IMR-90 (cell line): ENCODE results near the gene MOSPD3. TPM values are rescaled to one million over a fixed set of nuclear protein-coding genes. Genes with fewer than 3 reads are reported as not detected.

Experiments
- ATAC-seq: fragments of 200-7000 bp; cut with Tn5 transposase; 2 replicates; pipeline ENCODE4 v1.9.1; 2020; ENCODE audit warnings: low read depth, mild to moderate bottlenecking, moderate library complexity
- BruUV-seq: library from RNA; stranded (reverse); fragments of 400-500 nt; replicated peaks from 2 replicates; lab custom pipeline; 2021; lab: Mats Ljungman, UMichigan
- CTCF ChIA-PET: fragments of 300-600 bp; formaldehyde crosslinking; extraction: SDS; loops from one replicate; lab custom pipeline; 2021; ENCODE audit warnings: antibody characterized with exemption; lab: Yijun Ruan, JAX
- POLR2A ChIA-PET: fragments of 300-600 bp; sonication (Branson Sonifier 250); formaldehyde crosslinking; loops from one replicate; lab custom pipeline; 2022; ENCODE audit warnings: antibody characterized with exemption; ENCODE audit not compliant: unreplicated experiment; lab: Charles Lee
- DNase-seq: peaks from one replicate; pipeline ENCODE4 v3.0.0; 2013
- H2AFZ ChIP-seq: replicated peaks from 2 replicates; pipeline ENCODE3; 2013; ENCODE audit warnings: low read length, mild to moderate bottlenecking; ENCODE audit not compliant: poor library complexity
- H2AK5ac ChIP-seq: 2 replicates; pipeline ENCODE4 v1.6.1; 2013; ENCODE audit warnings: low read depth, low read length, inconsistent platforms
- H2AK9ac ChIP-seq: replicated peaks from 2 replicates; pipeline ENCODE3; 2013; ENCODE audit warnings: mild to moderate bottlenecking, low read depth, low read length, moderate library complexity; ENCODE audit not compliant: poor library complexity
- H2BK120ac ChIP-seq: 2 replicates; pipeline ENCODE4 v1.6.1; 2013; ENCODE audit warnings: low read depth, low read length, inconsistent platforms
- H2BK15ac ChIP-seq: 3 replicates; pipeline ENCODE4 v1.6.1; 2013; ENCODE audit warnings: low read depth, low read length, inconsistent platforms
- H2BK20ac ChIP-seq: 2 replicates; pipeline ENCODE4 v1.6.1; 2013; ENCODE audit warnings: low read depth, mild to moderate bottlenecking, inconsistent platforms, low read length, moderate library complexity
- H2BK5ac ChIP-seq: 2 replicates; pipeline ENCODE4 v1.6.1; 2013; ENCODE audit warnings: mild to moderate bottlenecking, low read depth, low read length, inconsistent platforms; ENCODE audit not compliant: poor library complexity, severe bottlenecking
- H3K14ac ChIP-seq: replicated peaks from 2 replicates; pipeline ENCODE4 v1.6.1; 2013; ENCODE audit warnings: low read depth, low read length, inconsistent platforms
- H3K18ac ChIP-seq: 2 replicates; pipeline ENCODE4 v1.6.1; 2013; ENCODE audit warnings: low read depth, low read length, control low read depth
- H3K23ac ChIP-seq: 2 replicates; pipeline ENCODE4 v1.6.1; 2013; ENCODE audit warnings: low read depth, low read length, inconsistent platforms
- H3K27ac ChIP-seq: 2 replicates; pipeline ENCODE4 v1.5.1; 2013; ENCODE audit warnings: mild to moderate bottlenecking, control low read depth, low read length; ENCODE audit not compliant: insufficient read depth
- H3K27me3 ChIP-seq: 2 replicates; pipeline ENCODE4 v1.6.1; 2013; ENCODE audit warnings: low read length; ENCODE audit not compliant: control insufficient read depth, insufficient read depth
- H3K36me3 ChIP-seq: 2 replicates; pipeline ENCODE4 v1.6.1; 2013; ENCODE audit warnings: low read length, mixed read lengths; ENCODE audit not compliant: control insufficient read depth, insufficient read depth
- H3K4ac ChIP-seq: 2 replicates; pipeline ENCODE4 v1.6.1; 2013; ENCODE audit warnings: low read depth, low read length, inconsistent platforms
- H3K4me1 ChIP-seq: 2 replicates; pipeline ENCODE4 v1.6.1; 2013; ENCODE audit warnings: low read length, mixed read lengths; ENCODE audit not compliant: control insufficient read depth, insufficient read depth
- H3K4me2 ChIP-seq: 2 replicates; pipeline ENCODE4 v1.6.1; 2013; ENCODE audit warnings: low read depth, mild to moderate bottlenecking, control low read depth, low read length, moderate library complexity
- H3K4me3 ChIP-seq: 2 replicates; pipeline ENCODE4 v1.5.1; 2013; ENCODE audit warnings: low read depth, mild to moderate bottlenecking, control low read depth, low read length, moderate library complexity; ENCODE audit not compliant: insufficient read depth
- H3K56ac ChIP-seq: 2 replicates; pipeline ENCODE4 v1.6.1; 2013; ENCODE audit warnings: low read length, inconsistent platforms; ENCODE audit not compliant: insufficient read depth; ENCODE audit errors: extremely low read depth
- H3K79me1 ChIP-seq, 2 experiments: 2 replicates each; pipeline ENCODE4 v1.6.1; 2013; ENCODE audit warnings: low read length in 2 of 2, inconsistent platforms in 1 of 2, low read depth in 1 of 2
- H3K9ac ChIP-seq: 2 replicates; pipeline ENCODE4 v1.6.1; 2013; ENCODE audit warnings: low read depth, low read length, control low read depth
- H3K9me1 ChIP-seq: 2 replicates; pipeline ENCODE4 v1.6.1; 2013; ENCODE audit warnings: low read length, inconsistent platforms; ENCODE audit not compliant: insufficient read depth
- H3K9me3 ChIP-seq: 2 replicates; pipeline ENCODE4 v1.6.1; 2013; ENCODE audit warnings: low read length; ENCODE audit not compliant: control insufficient read depth, insufficient read depth
- H4K20me1 ChIP-seq: 2 replicates; pipeline ENCODE4 v1.6.1; 2013; ENCODE audit warnings: low read length, inconsistent platforms; ENCODE audit not compliant: insufficient read depth
- H4K5ac ChIP-seq: 2 replicates; pipeline ENCODE4 v1.6.1; 2013; ENCODE audit warnings: mild to moderate bottlenecking, low read depth, low read length, control low read depth
- H4K8ac ChIP-seq, 2 experiments: 2 replicates each; pipeline ENCODE4 v1.6.1; 2013; ENCODE audit warnings: low read depth in 2 of 2, low read length in 2 of 2, control low read depth in 1 of 2, inconsistent platforms in 1 of 2
- H4K91ac ChIP-seq: 2 replicates; pipeline ENCODE4 v1.6.1; 2013; ENCODE audit warnings: low read depth, low read length, inconsistent platforms; ENCODE audit not compliant: insufficient read depth
- CHD1 ChIP-seq: IDR thresholded peaks from 2 replicates; pipeline ENCODE4 v1.6.1; 2012; ENCODE audit warnings: low read depth, low read length, improper control_type of control experiment
- MAZ ChIP-seq: IDR thresholded peaks from 2 replicates; pipeline ENCODE4 v1.6.1; 2012; ENCODE audit warnings: low read depth, mild to moderate bottlenecking, low read length, improper control_type of control experiment, moderate library complexity, borderline replicate concordance
- NFE2L2 ChIP-seq: fragments of 150-350 bp; IDR thresholded peaks from 2 replicates; pipeline ENCODE4 v1.6.1; 2016; ENCODE audit warnings: low read depth, mild to moderate bottlenecking, low read length
- POLR2A ChIP-seq: IDR thresholded peaks from 2 replicates; pipeline ENCODE4 v1.6.1; 2012; ENCODE audit warnings: mild to moderate bottlenecking, low read depth, low read length
- RAD21 ChIP-seq: IDR thresholded peaks from 2 replicates; pipeline ENCODE4 v1.6.1; 2012; ENCODE audit warnings: low read length, improper control_type of control experiment
- RCOR1 ChIP-seq: IDR thresholded peaks from 2 replicates; pipeline ENCODE4 v1.6.1; 2012; ENCODE audit warnings: mild to moderate bottlenecking, low read length, improper control_type of control experiment; ENCODE audit not compliant: insufficient replicate concordance
- RFX5 ChIP-seq: IDR thresholded peaks from 2 replicates; pipeline ENCODE4 v1.8.0; 2012; ENCODE audit warnings: low read depth, mild to moderate bottlenecking, low read length, moderate library complexity
- SMC3 ChIP-seq: fragments of 150-350 bp; IDR thresholded peaks from 2 replicates; pipeline ENCODE4 v1.6.1; 2016; ENCODE audit warnings: low read depth, mild to moderate bottlenecking, antibody characterized with exemption, low read length, moderate library complexity
- WGBS, 2 experiments: methylation state at CpG; one replicate each; pipeline versions ENCODE4 v1.1.5 to v1.1.7; 2013; ENCODE audit warnings: missing lambda C conversion rate in 2 of 2; ENCODE audit not compliant: insufficient read length in 1 of 2; ENCODE audit errors: extremely low coverage in 2 of 2; 5-methylcytosine and 5-hydroxymethylcytosine counted together
- dilution Hi-C: fragments of 300-500 bp; cut with HindIII; formaldehyde crosslinking; loops from one replicate; pipeline ENCODE4 v1.14.3; 2018; ENCODE audit warnings: low sequenced_read_pairs; ENCODE audit not compliant: unreplicated experiment
- in situ Hi-C: fragments of 300-500 bp; cut with MboI; formaldehyde crosslinking; loops from 3 replicates; pipeline ENCODE4 v1.14.3; 2019; ENCODE audit warnings: low sequenced_read_pairs, inconsistent platforms, mixed read lengths
- intact Hi-C: fragments of 100-400 bp; cut with micrococcal nuclease; formaldehyde crosslinking; loops from 2 replicates; pipeline ENCODE4 v1.10.0; 2022
- polyA plus RNA-seq, 3 experiments: library from polyadenylated mRNA; depleted of rRNA; stranded (reverse); fragments of >200 nt; gene quantifications; 2 replicates each; pipeline ENCODE4 v1.2.3, GENCODE V29; 2012; ENCODE audit warnings: low replicate concordance in 1 of 3
- total RNA-seq: library from RNA; depleted of rRNA; stranded (reverse); fragments of >200 nt; gene quantifications from 2 replicates; pipeline ENCODE4 v1.2.3, GENCODE V29; 2012
- TF ChIP-seq, protein P1 (sequence below): fragments of 150-350 bp; IDR thresholded peaks from 2 replicates; pipeline ENCODE4 v1.6.1; 2017; ENCODE audit warnings: mild to moderate bottlenecking, antibody characterized with exemption, low read length, low read depth
- TF ChIP-seq, protein P2 (sequence below): conservative IDR thresholded peaks from 2 replicates; pipeline ENCODE4 v1.5.1; 2012; ENCODE audit warnings: mild to moderate bottlenecking, low read depth, low read length, improper control_type of control experiment

MOSPD3 gene
- total and polyA plus RNA-seq, 2 of the 4 experiments (the other 2 are of a cell fraction) = 2.3 to 30.0 TPM

DNA sequence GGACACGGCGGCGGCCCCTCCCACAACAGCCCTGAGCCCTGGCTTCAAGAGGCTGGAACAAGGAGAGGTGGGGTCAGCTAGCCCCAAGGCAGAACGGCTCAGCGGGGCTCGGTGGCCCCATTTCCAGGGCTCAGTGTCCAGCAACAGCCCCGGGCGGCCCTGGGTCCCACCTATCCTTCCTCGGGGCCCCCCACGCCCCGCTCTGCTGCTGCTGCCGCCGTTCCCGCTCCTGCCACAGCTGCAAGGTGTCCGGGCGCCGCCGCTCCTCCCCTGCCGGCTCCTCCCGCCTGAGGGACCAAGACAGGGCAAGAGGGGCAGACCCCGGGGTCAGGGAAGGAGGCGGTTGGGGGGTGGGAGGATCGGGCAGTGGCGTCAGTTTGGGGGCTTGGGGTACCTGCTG lies 35.2 kb upstream of the MOSPD3 start:
- no peak overlapping the region for H3K9ac ChIP-seq
- no peak for DNase-seq
- no peak overlapping the region for H2BK5ac ChIP-seq
- peaks cover 5% of the 10 kb centered on the region for H3K9me1 ChIP-seq
- H3K14ac ChIP-seq = no peak overlapping the region
- no peak overlapping the region for H2AK9ac ChIP-seq
- no peaks in the 10 kb centered on the region for H3K9me3 ChIP-seq
- H3K4ac ChIP-seq = no peak overlapping the region
- peaks cover 72% of the 10 kb centered on the region for H3K36me3 ChIP-seq
- no peaks in the 10 kb centered on the region for H3K4me1 ChIP-seq
- no peaks in the 10 kb centered on the region for H3K27me3 ChIP-seq
- no peak overlapping the region for H4K5ac ChIP-seq
- intact Hi-C loops = no loop called here
- no peak overlapping the region for H3K4me2 ChIP-seq
- H4K8ac ChIP-seq = no peak overlapping the region
- no peak overlapping the region for H3K23ac ChIP-seq
- no peak overlapping the region for H2AK5ac ChIP-seq
- no peak overlapping the region for H2BK120ac ChIP-seq
- no peak overlapping the region for H4K91ac ChIP-seq
- ATAC-seq = no peak
- no peak overlapping the region for H3K56ac ChIP-seq
- peaks cover 13% of the 10 kb centered on the region; the same call in 1 of the 2 replicates for H4K20me1 ChIP-seq
- POLR2A ChIA-PET = no interaction called here
- no peak overlapping the region for H3K4me3 ChIP-seq
- H2BK15ac ChIP-seq = no peak overlapping the region
- H3K18ac ChIP-seq = no peak overlapping the region
- peaks cover 11 to 35% of the 10 kb centered on the region in 2 experiments for H3K79me1 ChIP-seq
- H2BK20ac ChIP-seq = no peak overlapping the region
- dilution Hi-C loops = no loop called here
- no peak overlapping the region for H3K27ac ChIP-seq
- no peak for TF ChIP-seq MAZ
- TF ChIP-seq RCOR1 = no peak
- no peak for TF ChIP-seq POLR2A
- no peak for TF ChIP-seq NFE2L2
- TF ChIP-seq SMC3 = no peak
- TF ChIP-seq, protein P1, sequence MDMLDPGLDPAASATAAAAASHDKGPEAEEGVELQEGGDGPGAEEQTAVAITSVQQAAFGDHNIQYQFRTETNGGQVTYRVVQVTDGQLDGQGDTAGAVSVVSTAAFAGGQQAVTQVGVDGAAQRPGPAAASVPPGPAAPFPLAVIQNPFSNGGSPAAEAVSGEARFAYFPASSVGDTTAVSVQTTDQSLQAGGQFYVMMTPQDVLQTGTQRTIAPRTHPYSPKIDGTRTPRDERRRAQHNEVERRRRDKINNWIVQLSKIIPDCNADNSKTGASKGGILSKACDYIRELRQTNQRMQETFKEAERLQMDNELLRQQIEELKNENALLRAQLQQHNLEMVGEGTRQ = no peak
- TF ChIP-seq CHD1 = no peak
- TF ChIP-seq, protein P2, sequence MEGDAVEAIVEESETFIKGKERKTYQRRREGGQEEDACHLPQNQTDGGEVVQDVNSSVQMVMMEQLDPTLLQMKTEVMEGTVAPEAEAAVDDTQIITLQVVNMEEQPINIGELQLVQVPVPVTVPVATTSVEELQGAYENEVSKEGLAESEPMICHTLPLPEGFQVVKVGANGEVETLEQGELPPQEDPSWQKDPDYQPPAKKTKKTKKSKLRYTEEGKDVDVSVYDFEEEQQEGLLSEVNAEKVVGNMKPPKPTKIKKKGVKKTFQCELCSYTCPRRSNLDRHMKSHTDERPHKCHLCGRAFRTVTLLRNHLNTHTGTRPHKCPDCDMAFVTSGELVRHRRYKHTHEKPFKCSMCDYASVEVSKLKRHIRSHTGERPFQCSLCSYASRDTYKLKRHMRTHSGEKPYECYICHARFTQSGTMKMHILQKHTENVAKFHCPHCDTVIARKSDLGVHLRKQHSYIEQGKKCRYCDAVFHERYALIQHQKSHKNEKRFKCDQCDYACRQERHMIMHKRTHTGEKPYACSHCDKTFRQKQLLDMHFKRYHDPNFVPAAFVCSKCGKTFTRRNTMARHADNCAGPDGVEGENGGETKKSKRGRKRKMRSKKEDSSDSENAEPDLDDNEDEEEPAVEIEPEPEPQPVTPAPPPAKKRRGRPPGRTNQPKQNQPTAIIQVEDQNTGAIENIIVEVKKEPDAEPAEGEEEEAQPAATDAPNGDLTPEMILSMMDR = no peak
- TF ChIP-seq RAD21 = no peak
- no peak for TF ChIP-seq RFX5
- no peak overlapping the region for H2AFZ ChIP-seq
- no TSS peak for BruUV-seq
- in situ Hi-C loops = loop anchor here (25.0 kb wide), 1 partner anchor 285 kb away; the partner anchor contains the start of genes SLC12A9 and TRIP6
- 80% methylated on average over 2 of the region's 24 CpGs; no CpG with 5 or more reads in 1 of the 2 experiments for WGBS, 2 experiments
- CTCF ChIA-PET = no interaction called here
